ENCODE results near the gene MAP2K5. TPM values are rescaled to one million over a fixed set of nuclear protein-coding genes. Genes with fewer than 3 reads are reported as not detected.

The MAP2K5 gene
- total and polyA plus RNA-seq, 10 of the 15 experiments (the other 5 are each of a cell fraction or from before 2014, with no cell fraction given), result 1.3 to 19.4 (median 9.6) TPM

- no peak for TF ChIP-seq IKZF1 (conservative IDR thresholded peaks at IDR 0.05)
Measured at GRCh38 chr15:67820122-67820991, 277.9 kb downstream of the MAP2K5 start (continued).

- ChIA-PET POLR2A (interaction anchor here (0.5 kb wide), 1 partner anchor 429 kb away, joined by 3 read pairs; no protein-coding TSS in a partner anchor), SMC1A (ENCODE audit: uncharacterized antibody, unreplicated experiment) (interaction anchor here (1.0 kb wide), 2 partner anchors 11 kb away, joined by 3 to 4 read pairs; no protein-coding TSS in a partner anchor), RAD21 (ENCODE audit: unreplicated experiment) (interaction anchor here (1.0 kb wide), 1 partner anchor 10 kb away, joined by 3 read pairs; no protein-coding TSS in a partner anchor), CTCF (interaction anchor here (0.7 to 1.0 kb wide), 2 partner anchors 320 to 364 kb away, joined by 3 read pairs; no protein-coding TSS in a partner anchor)
- Histone ChIP-seq H3K9ac (ENCODE audit: control insufficient read depth, insufficient read depth, low read length) (no peak overlapping the region), H3K9me3 (replicated peaks; ENCODE audit: control insufficient read depth, insufficient read depth, low read length) (peaks cover 4% of the 10 kb centered on the region; the same call in 1 of the 3 replicates), H2AFZ (ENCODE audit: control insufficient read depth, low read depth, low read length) (no peak overlapping the region), H3K4me1 (ENCODE audit: control insufficient read depth, insufficient read depth, low read length) (no peaks in the 10 kb centered on the region), H3K4me2 (ENCODE audit: control insufficient read depth, insufficient read depth) (no peak overlapping the region), H3K36me3 (ENCODE audit: control insufficient read depth in 2 of 2, insufficient read depth in 2 of 2, low read length in 1 of 2) (no peaks in the 10 kb centered on the region), H4K20me1 (ENCODE audit: control insufficient read depth, insufficient read depth) (no peaks in the 10 kb centered on the region), H3K27me3 (replicated peaks in 1 of 2; ENCODE audit: control insufficient read depth in 2 of 2, insufficient read depth in 2 of 2, low read length in 1 of 2) (peaks cover 21 to 32% of the 10 kb centered on the region in 2 experiments), H3K79me2 (ENCODE audit: control insufficient read depth, insufficient read depth, low read length) (no peaks in the 10 kb centered on the region), H3K27ac (ENCODE audit: control insufficient read depth, insufficient read depth) (no peak overlapping the region), H3K4me3 (no peak overlapping the region)
- in situ Hi-C loops (cut with MboI) (no loop called here), intact Hi-C loops (cut with micrococcal nuclease; ENCODE audit: unreplicated experiment) (no loop called here)
- TF ChIP-seq REST (IDR thresholded peaks at IDR 0.05; ENCODE audit: low read depth, low read length) (peak; percentile 89), CUX1 (IDR thresholded peaks at IDR 0.05; ENCODE audit: insufficient replicate concordance, low read depth, low read length) (no peak)
- DNase-seq (ENCODE audit: low read depth, low spot score) (no peak), ATAC-seq (peak; percentile 64), FAIRE-seq (no peak)
- WGBS (ENCODE audit: insufficient coverage, insufficient replicate concordance, low lambda C conversion rate, missing lambda C conversion rate), result 24% methylated on average over 37 of the region's 39 CpGs
- no TSS peak for BruUV-seq (replicated peaks)
Measured at GRCh38 chr15:67820992-67821783, 278.7 kb downstream of the MAP2K5 start.

Measured in GM12878 (cell line).